ENCODE measurements around the gene KCTD19. TPM values are rescaled to one million over a fixed set of nuclear protein-coding genes. Genes with fewer than 3 reads are reported as not detected.

KCTD19 gene
- total RNA-seq, 1 donor from 2014 or later, result not detected

DNA sequence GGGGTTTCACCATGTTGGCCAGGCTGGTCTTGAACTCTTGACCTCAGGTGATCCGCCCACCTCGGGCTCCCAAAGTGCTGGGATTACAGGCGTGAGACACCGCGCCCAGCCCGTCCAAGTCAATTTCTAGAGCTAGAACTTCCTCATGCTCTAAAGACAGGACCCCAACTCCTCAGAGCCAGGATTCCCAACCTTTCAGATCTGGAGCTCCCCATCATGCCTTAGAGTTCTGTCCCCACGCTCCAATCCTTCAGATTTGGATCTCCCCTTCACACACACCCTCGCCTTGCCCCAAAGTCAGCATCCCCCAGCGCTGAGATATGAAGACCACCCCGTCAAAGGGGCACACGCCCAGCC, 448 bp downstream of the KCTD19 start:
- no peak for DNase-seq (ENCODE audit: low read depth in 2 of 2)

DNA sequence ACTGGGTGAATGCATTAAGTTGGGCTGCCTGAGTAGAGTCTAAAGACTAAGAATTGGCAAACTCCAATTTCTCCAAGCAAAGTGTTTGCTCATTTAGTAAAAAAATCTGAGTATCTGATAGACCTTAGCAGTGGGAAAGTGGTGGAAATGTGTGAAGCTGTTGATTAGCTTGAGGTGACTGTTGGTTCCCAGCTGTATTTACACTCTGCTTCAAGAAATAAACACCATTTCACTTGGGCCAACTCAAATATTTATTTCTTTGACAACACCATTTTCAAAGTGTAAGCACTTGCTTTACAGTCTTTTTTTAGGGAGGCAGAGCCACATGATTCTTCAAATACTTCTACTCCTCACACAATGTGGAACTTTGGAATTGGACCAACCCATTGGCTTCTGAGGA, 8.7 kb downstream of the KCTD19 start:
- no peak for DNase-seq (ENCODE audit: low read depth in 2 of 2)

GRCh38 chr16:67312719-67313118, 13.8 kb downstream of the KCTD19 start:
- DNase-seq (ENCODE audit: low read depth in 2 of 2), result peak in 1 of 2 donors; percentile 13

GRCh38 chr16:67311607-67312488, 14.7 kb downstream of the KCTD19 start:
- peak; percentile 85 to 99 for DNase-seq (ENCODE audit: low read depth in 2 of 2)

GRCh38 chr16:67310561-67310960, 16.0 kb downstream of the KCTD19 start:
- no peak for DNase-seq (ENCODE audit: low read depth in 2 of 2)

DNA sequence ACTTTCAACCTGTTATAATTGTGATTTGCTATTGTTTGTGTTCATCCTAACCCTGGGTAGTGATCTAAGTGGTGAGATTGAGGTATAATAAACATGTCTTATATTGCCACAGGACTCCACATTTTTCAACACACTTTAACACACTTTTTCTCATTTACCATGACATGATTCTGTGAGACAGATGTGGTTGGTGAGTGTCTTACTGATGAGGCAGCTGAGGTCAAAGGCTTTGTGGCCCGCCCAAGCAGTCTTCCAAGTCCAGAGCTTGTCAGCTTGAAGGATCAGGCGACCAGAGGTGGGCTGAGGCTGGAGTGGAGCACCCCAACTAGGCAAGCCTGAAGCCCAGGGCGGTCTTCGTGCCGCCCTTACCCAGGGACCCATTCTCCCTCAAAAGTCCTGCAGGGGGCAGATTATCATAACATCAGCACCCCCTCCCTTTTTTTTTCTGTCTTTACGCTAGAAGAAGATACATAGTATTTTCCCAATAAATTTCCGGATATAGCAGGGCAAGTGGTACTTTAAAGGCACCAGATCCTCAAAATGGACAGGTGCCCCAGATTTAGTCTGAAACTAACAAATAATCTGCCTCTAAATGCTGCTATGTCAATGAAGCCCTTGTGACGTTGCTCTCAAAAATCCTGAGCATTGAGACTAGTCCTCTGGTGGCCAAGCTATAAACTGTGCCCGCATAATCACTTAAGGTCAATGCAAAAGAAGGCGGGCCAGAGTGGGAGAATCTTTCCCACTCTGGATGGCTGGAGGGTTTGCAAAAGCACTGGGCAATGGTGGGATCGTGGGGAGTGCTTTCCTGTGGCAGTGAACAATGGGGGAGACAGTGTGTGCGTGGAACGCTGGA, 21.1 kb downstream of the KCTD19 start:
- DNase-seq (ENCODE audit: low read depth in 2 of 2), result no peak

DNA sequence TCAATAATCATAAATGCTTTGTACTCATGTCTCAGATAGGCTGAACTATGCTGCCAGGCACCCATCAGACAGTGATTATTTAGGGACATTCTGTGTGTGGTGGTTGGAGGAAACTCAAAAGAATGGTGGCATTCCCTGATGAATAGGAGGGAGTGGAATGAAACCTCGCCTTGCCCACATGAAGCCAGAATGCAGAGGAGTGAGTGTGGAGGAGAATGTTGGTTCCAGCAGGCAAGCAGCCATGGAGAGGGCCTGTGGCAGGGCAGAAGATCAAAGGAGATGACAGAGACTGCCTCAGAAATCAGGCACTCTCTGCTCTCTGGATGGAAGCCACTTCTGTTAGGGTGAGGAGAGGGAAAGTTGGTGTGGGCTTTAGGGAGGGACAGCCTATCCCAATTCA, 22.5 kb downstream of the KCTD19 start:
- DNase-seq (ENCODE audit: low read depth in 2 of 2), result no peak

DNA sequence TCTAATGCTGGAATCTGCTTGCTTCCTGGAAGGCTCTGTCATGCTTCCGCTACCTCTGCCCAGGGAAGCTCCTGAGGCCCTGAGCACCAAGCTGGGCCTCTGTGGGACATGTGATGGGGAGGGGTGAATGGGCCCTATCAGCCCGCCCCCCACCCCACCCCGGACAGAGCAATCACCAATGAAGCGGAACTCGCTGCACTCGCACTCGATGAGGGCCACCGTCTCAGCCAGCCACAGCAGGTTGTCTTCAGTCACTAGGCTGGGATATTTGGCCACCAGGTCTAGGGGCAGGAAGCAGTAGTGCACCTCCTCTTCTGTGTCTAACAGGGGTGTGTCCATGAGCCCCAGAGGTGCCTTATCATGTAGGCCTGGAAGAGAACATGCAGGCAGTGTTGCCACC, 23.6 kb downstream of the KCTD19 start:
- no peak for DNase-seq (ENCODE audit: low read depth in 2 of 2)

GRCh38 chr16:67302076-67302475, 24.5 kb downstream of the KCTD19 start:
- DNase-seq (ENCODE audit: low read depth in 2 of 2), result no peak

DNA sequence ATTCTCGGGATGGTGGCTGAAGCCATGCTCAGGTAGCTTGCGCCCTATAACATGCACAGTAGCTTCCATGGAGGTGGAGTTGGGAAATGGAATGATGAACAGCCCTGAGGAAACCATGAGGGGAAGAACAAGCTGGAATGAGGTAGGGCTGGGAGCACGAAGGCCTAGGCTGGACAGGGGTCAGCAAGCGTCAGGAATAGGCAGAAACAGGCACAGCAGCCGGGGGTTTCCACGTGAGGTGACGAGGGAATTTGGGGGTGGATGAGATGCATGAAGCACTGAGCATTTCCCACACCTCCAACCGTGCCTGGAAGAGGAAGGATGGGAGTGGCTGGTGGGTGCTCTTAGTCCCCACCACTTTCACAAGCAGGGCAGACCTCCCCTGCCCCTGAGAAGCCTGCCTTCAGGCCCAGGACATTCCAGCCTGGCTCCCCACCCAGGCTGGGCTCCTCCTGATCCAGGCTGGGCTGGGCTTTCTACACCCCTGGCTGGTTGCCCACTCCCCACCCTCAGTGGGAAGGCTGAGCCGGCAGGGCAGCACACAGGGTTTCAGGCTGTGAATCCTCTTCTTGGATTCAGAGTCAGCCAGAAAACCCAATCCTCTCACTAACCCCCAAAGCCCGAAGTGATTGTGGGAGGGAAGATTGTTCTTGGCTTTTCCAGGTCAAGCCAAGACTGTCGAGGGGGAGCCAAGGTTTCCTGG, 25.3 kb downstream of the KCTD19 start:
- no peak for DNase-seq (ENCODE audit: low read depth in 2 of 2)

DNA sequence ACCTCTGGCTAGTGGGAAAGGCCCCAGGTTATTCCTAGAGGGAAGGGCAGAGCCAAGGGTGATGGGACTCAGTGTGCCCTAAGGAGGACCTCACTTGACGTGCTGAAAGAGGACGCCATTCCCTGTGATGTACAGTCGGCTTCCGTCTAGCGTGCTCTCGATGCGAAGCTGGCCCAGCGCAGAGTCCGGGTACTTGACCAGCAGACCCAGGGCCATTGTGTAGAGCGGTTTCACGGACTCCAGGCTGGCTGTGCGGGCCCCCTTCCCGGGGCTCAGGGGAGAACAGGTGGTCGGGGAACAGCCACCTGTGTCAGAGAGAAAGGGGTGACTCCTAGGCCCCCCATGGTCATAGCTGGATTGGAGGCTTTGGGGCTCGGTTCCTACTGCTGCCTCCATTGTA, 27.3 kb downstream of the KCTD19 start:
- no peak for DNase-seq (ENCODE audit: low read depth in 2 of 2)

DNA sequence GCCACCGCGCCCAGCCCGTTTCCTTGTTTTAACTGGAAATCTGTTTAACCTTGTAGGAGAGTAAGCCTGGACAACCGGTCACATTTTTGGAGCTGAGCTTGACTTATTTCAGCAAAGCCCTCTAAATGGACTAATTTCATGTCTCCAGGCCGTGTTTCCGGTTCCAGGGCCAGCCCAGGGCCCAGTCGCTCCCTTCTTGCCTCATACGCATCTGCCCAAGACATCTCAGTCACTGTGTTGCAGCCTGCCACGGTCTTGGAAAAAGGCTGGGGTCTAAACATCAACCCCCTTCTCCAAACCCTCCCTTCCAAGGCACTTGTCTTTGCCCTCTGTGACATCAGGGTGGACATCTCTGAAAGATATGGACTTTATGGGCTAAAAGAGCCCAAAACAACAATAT, 28.3 kb downstream of the KCTD19 start:
- DNase-seq (ENCODE audit: low read depth in 2 of 2), result no peak

DNA sequence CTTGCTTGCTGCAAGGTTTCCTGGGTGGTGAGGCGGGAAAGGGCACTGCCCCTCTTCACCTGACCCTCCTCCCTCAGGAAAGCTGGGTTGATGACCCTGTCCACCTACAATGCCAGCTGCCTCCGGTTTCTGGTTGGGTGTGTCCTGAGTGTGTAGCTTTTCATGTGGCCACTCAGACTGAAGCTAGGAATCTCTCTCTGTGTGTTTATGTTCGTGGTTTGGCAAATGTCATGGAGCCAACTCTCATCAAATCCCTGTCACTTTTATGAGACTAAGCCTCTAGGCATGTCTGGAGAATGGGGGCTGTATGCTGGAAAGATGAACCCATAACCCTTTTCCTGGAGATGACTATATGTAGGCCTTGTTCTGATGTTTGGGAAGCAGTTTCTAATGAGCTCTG, 30.1 kb downstream of the KCTD19 start:
- peak in 1 of 2 donors; percentile 44 for DNase-seq (ENCODE audit: low read depth in 2 of 2)

GRCh38 chr16:67294938-67295361, 31.6 kb downstream of the KCTD19 start:
- no peak for DNase-seq (ENCODE audit: low read depth in 2 of 2)

GRCh38 chr16:67294171-67294757, 32.3 kb downstream of the KCTD19 start:
- DNase-seq (ENCODE audit: low read depth in 2 of 2), result no peak

DNA sequence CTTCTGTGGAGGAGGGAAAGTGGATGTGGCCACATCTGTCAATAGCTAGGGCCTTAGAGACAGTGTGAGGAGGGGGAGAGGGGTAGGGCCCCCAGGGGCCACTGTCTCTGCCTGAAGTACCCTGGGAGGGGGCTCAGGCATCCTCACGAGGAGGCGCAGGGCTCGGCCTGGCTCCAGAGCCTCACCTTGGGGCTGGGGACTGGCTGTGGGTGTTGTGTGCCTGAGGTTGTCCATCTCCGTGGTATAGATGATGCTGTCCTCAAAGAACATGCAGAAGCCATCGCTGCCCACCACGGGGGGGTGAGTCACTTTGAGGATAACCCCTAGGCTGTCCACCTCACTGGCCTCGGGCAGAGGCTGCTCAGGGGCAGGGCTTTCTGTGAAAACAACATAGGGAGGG, 35.1 kb downstream of the KCTD19 start:
- DNase-seq (ENCODE audit: low read depth in 2 of 2), result no peak

GRCh38 chr16:67287960-67288359, 38.6 kb downstream of the KCTD19 start:
- no peak for DNase-seq (ENCODE audit: low read depth in 2 of 2)

GRCh38 chr16:67286441-67287235, 39.9 kb downstream of the KCTD19 start:
- DNase-seq (ENCODE audit: low read depth in 2 of 2), result no peak

DNA sequence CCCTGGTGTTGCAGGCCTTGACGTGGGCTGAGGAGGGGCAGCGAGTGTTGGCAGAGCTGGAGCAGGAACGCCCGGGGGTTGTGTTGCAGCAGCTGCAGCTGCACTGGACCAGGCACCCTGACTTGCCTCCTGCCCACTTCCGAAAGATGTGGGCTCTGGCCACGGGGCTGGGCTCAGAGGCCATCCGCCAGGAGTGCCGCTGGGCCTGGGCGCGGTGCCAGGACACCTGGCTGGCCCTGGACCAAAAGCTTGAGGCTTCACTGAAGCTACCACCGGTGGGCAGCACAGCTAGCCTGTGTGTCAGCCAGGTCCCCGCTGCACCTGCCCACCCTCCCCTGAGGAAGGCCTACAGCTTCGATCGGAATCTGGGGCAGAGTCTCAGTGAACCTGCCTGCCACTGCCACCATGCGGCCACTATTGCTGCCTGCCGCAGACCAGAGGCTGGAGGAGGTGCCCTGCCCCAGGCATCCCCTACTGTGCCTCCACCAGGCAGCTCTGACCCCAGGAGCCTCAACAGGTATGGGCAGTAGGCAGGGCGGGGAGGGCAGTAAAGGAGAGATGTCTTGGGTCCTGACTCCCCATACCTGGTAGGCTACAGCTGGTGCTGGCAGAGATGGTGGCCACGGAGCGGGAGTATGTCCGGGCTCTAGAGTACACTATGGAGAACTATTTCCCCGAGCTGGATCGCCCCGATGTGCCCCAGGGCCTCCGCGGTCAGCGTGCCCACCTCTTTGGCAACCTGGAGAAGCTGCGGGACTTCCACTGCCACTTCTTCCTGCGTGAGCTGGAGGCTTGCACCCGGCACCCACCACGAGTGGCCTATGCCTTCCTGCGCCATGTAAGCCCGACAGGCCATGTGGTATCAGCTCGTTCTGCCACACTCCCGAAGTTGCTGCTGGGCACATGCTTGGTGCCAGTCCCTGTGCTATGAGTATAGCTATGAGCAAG, 41.6 kb downstream of the KCTD19 start:
- peak; percentile 45 to 67 for DNase-seq (ENCODE audit: low read depth in 2 of 2)

All from lung microvascular endothelial cell (primary cell).